Activated CD4-positive, CD25-positive, alpha-beta regulatory T cell (primary cell): ENCODE data around the gene REXO5.
A peak's percentile ranks its signal among the peaks of the same experiment; 100 is the strongest.
"Not testable (repeated sequence)": the region's sequence is repeated elsewhere in the genome, so short reads cannot be mapped to it uniquely, and the experiment has no call there.

Source experiments
- DNase-seq, 4 experiments: peaks; one replicate each; lab custom pipeline; 2025; lab: John Stamatoyannopoulos, UW

The REXO5 gene, protein sequence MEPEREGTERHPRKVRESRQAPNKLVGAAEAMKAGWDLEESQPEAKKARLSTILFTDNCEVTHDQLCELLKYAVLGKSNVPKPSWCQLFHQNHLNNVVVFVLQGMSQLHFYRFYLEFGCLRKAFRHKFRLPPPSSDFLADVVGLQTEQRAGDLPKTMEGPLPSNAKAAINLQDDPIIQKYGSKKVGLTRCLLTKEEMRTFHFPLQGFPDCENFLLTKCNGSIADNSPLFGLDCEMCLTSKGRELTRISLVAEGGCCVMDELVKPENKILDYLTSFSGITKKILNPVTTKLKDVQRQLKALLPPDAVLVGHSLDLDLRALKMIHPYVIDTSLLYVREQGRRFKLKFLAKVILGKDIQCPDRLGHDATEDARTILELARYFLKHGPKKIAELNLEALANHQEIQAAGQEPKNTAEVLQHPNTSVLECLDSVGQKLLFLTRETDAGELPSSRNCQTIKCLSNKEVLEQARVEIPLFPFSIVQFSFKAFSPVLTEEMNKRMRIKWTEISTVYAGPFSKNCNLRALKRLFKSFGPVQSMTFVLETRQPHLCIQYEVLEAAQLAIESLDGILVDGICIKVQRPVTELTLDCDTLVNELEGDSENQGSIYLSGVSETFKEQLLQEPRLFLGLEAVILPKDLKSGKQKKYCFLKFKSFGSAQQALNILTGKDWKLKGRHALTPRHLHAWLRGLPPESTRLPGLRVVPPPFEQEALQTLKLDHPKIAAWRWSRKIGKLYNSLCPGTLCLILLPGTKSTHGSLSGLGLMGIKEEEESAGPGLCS

DNA sequence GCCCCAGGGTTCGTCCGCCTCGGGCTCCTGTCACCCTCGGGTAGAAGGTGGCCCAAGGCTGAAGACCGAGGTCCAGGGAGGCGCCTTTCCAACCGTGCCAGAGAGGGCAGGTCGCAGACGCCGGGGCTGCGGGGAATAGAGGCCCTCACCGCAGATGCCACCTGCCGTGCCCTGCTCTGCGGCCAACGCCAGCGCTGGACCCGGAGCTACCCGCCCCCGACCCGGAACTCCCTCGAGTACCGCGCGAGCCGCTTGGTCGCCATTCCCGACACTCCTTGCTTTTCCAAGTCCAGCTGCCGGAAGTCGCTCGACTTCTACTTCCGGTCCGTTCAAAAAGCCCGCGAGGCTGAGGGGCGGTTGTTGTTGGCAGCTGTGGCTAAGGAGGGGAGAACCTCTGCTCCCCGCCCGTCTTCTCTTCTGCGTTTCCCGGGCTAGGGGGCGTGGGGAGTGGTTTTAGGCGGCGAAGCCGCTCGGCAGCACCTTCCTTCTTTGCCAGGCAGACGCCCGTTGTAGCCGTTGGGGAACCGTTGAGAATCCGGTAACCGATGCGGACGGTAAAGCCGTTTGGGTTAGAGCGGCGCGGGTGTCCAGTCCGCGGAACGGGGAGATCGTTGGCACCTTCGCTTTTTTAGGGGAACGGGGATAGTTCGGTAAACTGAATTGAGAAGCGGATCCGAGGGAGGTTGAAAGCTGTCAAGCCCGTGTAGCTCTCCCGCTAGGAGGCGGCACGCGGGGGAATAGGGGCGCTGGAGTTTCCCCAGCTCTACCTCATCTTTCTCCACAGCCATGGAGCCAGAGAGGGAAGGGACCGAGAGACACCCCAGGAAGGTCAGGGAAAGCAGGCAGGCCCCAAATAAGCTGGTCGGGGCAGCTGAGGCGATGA, at the start of gene REXO5, which contains the start of gene ERI2:
TSS of gene REXO5 (plus strand) at position 360 of the 883 bp plus-strand sequence. CDS start at position 787, 427 bp downstream.
TSS of gene ERI2 (minus strand) at position 305 of the 883 bp plus-strand sequence. CDS start at position 263, 42 bp downstream.
- DNase-seq = peak; percentile 24 to 63 (median 43)

DNA sequence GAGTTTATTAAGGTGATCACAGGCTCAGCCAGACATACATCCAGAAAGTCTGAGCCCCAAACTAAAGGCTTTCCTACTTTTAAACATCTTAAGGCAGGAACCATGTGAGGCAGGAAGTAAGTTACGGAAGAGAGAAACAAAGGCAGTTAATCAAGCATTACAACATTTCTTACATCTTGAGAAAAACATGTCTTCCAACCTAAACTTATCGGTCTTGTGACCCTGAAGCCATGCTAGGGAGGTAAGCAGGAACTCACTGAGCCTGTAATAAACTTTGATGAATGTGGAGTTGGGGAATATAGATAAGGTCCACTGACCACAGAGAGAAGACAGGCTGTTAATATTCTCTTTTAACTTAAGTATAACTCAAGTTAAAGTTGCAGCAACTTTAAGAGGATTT, 46.0 kb upstream of the REXO5 start:
- DNase-seq = no peak

DNA sequence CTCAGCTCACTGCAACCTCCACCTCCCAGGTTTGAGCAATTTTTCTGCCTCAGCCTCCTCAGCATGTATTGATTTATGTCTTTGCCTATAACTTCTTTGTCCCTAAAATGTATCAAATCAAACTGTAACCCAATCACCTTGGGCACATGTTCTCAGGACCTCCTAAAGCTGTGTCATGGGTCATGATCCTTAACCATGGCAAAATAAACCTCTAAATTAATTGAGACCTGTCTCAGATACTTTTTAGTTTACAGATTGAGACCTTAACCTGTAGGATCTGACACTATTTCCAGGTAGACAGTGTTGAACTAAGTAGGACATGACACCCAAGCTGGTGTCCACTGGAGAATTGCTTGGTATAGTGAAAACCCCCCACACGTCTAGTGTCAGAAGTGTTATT, 45.2 kb upstream of the REXO5 start:
- no peak for DNase-seq

DNA sequence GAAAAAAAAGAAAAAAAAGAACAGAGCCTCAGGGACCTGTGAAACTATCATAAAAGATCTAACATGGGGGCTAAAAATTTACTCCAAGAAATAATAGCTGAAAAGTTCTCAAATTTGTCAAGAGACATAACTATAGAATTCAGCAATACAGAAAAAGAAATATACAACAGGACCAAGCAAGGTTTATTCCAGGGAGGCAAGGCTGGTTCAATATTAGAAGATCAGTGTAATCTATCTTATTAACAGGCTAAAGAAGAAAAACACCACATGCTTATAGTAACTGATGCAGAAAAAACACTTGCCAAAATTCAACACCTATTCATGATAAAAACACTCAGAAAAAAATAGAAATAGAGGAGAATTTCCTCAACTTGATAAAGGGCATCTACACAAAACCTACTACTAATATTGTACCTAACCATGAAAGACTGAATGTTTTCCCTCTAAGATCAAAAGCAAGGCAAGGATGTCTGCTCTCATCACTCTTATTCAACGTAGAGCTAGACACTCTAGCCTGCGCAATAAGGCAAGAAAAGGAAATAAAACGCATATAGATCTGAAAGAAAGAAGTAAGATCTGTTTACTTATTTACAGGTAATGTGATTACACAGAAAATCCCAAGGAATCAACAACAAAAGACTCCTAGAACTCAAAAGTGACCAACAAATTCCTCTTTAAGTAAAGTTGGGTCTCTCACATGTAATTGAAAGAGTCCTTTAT, 43.8 kb upstream of the REXO5 start:
- DNase-seq = no peak

DNA sequence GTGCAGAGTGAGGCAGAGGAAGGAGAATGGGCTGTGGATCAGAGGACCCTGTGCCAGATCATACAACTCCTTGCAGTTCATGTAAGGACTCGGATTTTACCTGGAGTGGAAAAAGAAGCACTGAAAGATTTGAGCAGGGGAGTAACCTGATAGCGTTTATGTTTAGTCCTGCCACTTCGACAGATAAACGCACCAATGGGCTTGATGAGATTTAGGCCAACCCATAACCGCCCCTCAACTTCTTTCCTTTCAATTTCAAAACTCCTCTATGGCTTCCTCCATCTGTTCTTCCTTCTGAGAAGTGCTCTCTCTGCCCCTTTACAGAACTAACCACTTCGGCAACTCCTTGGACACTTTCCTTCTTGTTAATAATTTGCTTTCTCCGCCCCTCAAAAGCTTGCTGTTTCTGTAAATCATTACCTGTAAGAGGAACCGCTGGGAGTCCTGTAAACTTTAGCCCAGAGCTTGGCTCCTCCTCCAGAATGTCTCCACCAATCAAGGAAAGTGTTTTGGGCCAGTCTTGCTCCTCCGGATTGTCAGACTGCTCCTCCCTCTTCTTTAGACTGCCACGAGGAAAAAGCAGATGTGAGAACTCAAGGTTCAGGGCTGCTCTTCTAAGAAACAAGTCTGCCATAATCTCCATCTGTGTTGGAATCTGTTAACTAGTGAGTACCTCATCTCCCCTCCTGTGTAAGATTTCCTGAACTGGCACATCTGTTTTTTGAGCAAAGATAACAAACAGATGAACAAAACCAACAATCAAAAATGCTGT, 42.7 kb upstream of the REXO5 start, which contains the start of gene ACSM3:
TSS of gene ACSM3 (plus strand) at position 554 of the 772 bp plus-strand sequence. CDS start 6,021 bp downstream, outside the sequence.
- DNase-seq = peak in 3 of 4 experiments; percentile 14 to 24 (median 24)

DNA sequence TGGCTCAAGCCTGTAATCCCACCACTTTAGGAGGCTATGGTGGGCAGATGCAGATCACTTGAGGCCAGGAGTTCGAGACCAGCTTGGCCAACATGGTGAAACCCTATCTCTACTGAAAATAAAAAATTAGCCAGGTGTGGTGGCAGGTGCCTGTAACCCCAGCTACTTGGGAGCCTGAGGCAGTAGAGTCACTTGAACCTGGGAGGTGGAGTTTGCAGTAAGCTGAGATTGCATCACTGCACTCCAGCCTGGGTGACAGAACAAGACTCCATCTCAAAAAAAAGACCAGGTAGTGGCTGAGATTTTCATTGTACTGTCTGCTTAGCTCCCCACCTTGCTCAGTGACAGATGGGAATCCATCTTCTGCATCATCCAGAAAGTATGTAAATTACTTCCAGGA, 41.9 kb upstream of the REXO5 start:
- DNase-seq = not testable (repeated sequence)

DNA sequence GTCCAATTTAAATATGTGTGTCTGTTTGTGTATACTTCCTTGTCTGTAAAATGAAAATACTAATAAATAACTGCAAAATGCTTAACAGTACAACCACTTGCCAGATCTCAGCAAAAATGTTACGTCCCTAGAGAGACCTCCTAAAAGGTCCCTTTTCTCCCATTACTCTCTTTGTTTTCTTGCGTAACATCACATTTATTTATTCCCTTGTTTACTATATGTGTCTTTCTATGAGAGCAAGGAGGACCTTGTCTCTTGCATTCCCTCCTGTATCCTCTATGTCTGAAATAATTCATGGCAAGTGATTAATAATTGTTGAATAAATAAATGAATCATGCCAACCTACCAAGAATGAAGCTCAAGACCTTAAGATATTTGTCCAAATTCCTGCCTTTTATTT, 40.6 kb upstream of the REXO5 start:
- no peak for DNase-seq

DNA sequence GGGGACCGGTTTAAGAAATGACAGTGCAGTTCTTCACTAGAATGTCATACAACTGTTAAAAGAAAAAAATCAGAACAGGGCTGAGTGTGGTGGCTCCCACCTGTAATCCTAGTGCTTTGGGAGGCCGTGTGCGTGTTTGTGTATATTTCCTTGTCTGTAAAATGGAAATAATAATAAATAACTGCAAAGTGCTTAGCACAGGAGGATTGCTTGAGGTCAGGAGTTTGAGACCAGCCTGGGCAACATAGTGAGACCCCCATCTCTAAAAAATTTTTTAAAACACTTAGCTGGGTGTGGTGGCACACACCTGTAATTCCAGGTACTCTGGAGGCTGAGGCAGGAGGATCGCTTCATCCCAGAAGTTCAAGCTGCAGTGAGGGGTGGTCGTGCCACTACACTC, 40.0 kb upstream of the REXO5 start:
- no peak for DNase-seq

DNA sequence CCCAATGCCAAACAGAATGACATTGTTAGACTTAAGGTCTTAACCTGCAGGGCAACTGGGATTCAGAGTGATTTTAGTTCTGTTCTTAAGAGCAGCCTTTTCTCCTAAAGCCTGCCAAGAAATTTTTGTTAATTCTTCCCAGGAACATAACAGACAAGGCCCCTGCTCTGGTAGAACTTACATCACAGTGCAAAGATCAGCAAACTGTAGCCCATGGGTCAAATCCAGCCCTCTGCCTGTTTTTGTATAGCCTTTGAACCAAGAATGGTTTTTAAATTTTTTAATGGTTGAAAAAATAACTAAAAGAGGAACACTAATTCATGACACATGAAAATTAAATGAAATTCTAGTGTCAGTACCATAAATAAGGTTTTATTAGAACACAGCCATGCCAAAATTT, 38.8 kb upstream of the REXO5 start:
- no peak for DNase-seq

DNA sequence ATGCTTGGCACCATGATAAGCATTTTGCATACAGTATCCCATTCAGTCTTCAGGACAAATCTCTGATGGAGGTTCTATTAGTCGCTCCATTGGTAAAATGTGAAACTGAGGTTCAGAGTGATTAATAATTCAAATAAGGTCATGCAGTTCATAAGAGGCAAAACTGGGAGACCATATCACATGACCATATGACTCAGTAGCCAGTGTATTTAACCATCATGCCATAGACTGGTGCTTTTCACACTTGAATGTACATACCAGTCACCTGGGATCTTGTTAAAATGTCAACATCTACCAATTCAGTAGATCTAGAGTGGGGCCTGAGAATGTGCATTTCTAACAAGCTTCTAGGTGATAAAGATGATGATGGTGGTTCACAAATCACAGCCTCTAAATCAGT, 38.2 kb upstream of the REXO5 start:
- DNase-seq = no peak

DNA sequence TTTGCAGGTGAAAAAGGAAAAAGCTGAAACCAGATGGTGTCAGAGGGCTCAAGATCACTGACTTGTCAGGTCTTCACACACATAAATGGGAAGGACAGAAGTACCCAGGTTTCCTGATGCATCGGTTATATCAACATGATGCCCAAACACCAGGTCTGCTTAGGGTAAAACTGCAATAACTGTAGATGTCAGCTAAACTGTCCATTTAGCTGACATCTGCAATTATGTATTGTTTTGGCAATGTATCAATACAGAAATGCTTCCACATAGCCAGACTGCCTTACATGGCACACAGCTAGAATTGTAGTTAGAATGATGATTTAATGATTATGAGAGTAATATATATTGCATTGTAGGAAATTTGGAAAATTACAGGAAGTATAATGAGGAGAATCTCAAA, 37.5 kb upstream of the REXO5 start:
- DNase-seq = no peak

DNA sequence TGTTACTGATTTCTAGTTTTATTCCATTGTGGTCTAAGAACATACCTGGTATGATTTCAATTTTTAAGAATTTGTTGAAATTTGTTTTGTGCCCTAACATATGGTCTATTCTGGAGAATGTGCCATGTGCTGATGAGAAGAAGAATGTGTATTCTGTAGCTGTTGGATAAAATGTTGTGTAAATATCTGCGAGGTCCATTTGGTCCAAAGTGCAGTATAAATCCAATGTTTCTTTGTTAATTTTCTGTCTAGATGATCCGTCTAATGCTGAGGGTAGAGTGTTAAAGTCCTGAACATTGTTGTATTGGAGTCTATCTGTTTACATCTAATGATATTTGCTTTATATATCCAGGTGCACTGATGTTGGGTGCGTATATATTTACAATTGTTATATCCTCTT, 32.6 kb upstream of the REXO5 start:
- no peak for DNase-seq

DNA sequence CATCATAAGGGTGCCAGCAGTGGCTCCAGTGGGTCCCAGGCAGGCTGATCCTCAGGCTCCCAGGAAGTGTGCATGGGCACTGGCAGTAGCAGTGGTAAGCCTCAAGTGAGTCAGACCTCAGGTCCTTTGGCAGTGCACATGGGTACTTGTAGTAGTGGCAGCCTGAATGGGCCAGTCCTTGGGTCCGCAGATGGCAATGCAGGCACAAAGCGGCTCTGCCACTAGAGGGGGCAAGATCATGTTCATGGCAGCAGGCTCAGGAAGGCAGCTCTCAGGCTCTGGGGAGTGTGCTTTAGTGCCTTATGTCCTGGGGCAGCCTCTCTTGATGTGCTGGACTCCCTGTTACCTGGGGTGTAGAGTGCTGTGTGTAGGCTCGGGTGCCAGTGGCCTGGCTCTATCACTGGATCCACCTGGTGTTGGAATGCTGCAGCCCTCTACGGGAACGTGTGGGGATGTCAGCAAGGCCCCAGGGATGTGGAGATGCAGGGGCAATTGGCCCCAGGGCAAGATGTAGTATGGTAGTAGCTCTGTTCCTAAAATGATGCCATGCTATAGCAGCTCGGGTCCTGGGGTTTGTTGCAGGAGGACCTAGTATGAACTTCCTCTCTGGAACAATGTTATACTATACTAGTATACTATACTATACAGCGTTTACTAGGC, 31.5 kb upstream of the REXO5 start:
- peak in 3 of 4 experiments; percentile 3 to 20 (median 17) for DNase-seq

DNA sequence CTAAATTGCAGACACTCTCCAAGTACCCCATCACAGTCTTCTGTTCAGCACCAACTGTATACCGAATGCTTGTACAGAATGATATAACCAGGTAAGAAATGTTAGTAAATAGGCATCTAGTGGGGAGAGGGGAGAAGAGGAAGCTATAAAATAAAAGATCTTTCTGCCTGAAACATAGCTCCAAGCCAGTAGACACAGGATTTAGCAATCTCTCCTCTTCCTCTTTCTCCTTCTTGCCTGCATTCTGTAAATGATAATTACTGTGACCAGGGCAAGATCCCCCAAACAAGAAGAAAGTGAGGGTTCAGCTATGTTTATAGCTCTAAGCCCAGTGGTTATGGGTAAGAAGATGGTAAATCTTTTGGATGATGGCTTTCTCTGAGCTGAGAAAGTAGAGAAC, 24.6 kb upstream of the REXO5 start:
- no peak for DNase-seq

DNA sequence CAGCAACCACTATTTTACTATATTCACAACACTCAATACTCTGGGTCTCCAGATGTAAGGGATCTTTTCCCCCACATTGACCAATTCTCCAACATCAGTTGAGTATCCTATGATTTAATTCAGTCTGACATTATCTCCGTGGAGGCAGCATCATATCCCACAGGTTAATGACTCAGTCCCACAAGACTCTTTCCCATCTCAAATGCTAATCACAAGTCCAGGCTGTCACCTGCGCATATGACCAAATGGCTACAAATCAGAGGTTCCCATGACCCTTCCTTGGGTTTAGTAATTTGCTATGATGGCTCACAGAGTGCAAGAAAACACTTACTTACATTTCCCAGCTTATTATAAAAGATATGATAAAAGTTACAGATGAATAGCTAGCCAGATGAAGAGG, 23.9 kb upstream of the REXO5 start:
- no peak for DNase-seq

DNA sequence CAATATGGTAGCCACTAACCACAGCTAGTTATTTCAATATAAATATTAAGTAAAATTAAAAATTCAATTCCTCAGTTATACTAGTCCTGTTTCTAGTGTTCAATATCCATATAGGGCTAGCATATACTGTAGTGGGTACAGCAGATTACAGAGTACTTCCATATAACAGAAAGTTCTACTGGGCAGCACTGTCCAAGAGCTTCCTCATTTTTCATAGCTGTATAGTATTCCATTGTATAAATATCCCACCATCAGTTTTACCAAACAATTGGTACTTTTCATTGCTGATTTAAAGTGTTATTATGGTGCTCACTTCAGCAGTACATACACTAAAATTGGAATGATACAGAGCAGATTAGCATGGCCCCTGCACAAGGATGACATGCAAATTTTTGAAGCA, 22.1 kb upstream of the REXO5 start:
- no peak for DNase-seq

DNA sequence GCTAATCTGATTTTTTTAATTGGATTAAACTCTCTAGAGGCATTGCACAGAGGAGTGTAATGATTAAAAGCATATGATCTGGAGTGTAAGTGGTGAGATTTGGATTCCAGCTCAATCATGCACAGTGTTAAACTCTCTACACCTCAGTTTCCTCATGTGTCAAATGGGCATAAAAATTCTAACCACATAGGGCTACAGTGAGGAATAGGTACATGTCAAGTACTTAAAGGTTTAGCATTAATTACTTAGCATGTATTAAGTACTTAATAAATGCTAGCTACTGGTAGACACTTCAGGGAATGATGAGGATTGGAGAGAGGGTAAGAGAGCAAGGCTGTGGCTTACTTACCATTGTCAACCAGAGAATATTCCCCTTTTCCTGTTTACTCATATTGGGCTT, 17.2 kb upstream of the REXO5 start:
- no peak for DNase-seq

DNA sequence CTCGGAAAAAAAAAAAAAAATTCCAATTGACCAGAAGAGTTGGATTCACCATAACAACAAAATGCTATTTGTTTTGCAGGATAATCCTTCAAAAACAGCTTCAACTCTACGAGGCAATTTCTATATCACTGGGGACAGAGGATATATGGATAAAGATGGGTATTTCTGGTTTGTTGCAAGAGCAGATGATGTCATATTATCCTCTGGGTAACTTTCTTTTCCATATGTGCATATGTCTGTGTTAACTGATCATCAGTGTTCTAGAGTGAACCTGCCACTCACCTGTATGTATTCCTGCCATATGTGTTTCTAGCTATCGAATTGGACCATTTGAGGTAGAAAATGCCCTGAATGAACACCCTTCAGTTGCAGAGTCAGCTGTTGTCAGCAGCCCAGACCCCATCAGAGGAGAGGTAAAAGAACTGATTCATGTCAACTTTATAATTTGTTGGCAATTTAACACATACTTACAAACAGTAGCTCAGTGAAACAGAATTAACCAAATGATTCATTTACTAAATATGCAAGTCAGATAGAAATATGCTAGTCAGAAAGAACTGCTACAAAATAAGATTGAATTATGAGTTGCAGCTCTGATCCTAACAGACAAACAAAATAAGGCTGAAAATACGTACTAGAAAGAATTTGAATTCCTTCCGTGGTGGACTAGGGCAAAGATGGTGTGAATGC, 14.3 kb upstream of the REXO5 start:
- no peak for DNase-seq

DNA sequence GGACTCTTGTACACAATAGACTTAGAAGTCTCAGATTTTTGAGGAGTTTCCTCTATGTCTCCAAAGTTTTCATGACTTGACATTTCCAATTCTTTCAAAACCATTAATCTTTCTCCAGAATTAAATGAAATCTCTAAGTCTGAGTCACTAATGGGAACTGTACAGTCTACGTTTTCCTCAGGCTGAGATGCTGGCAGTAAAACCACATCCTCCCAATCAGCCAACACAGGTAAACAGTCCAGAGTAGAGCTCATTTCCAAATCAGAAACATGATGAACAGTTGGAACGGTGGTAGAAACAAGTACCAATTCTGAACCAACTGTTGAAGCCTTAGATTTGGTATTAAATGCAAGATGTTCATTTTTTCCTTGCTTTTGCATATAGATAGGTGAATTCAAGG, 8.0 kb upstream of the REXO5 start:
- no peak for DNase-seq
